Stimulated activated CD4-positive, alpha-beta T cell treated with anti-CD3 and anti-CD28 coated beads, Interleukin-4, amount 100 ng/mL, for 1 hour (primary cell): ENCODE results near the gene DUSP8.

Experiments used
- DNase-seq: peaks from one replicate; pipeline ENCODE4 v3.0.0-alpha.2; 2020

Gene DUSP8

GRCh38 chr11:1531449-1532013 lies 40.5 kb downstream of the DUSP8 start:
- no peak for DNase-seq

GRCh38 chr11:1530686-1531448 lies 41.2 kb downstream of the DUSP8 start:
- no peak for DNase-seq

- DNase-seq = no peak
Measured at GRCh38 chr11:1529774-1530173, 42.3 kb downstream of the DUSP8 start.

- no peak for DNase-seq
Measured at GRCh38 chr11:1529286-1529685, 42.8 kb downstream of the DUSP8 start.

- no peak for DNase-seq
Measured at GRCh38 chr11:1528710-1529109, 43.4 kb downstream of the DUSP8 start.

- DNase-seq = no peak
Measured at GRCh38 chr11:1526785-1527184, 45.3 kb downstream of the DUSP8 start.

GRCh38 chr11:1523779-1524178 lies 48.3 kb downstream of the DUSP8 start:
- no peak for DNase-seq

- no peak for DNase-seq
Measured at GRCh38 chr11:1523077-1523476, 49.0 kb downstream of the DUSP8 start.

GRCh38 chr11:1522081-1522424 lies 50.0 kb downstream of the DUSP8 start:
- DNase-seq = no peak

- DNase-seq = no peak
Measured at GRCh38 chr11:1521382-1522080, 50.5 kb downstream of the DUSP8 start.

GRCh38 chr11:1520663-1521267 lies 51.3 kb downstream of the DUSP8 start:
- no peak for DNase-seq

GRCh38 chr11:1520209-1520662 lies 51.8 kb downstream of the DUSP8 start:
- no peak for DNase-seq

- no peak for DNase-seq
Measured at GRCh38 chr11:1519028-1520010, 52.8 kb downstream of the DUSP8 start.

GRCh38 chr11:1518301-1518700 lies 53.8 kb downstream of the DUSP8 start:
- DNase-seq = no peak

GRCh38 chr11:1517117-1518005 lies 54.7 kb downstream of the DUSP8 start:
- no peak for DNase-seq

- DNase-seq = no peak
Measured at GRCh38 chr11:1516273-1517067, 55.6 kb downstream of the DUSP8 start.

- DNase-seq = peak; percentile 81
Measured at GRCh38 chr11:1515082-1516060, 56.7 kb downstream of the DUSP8 start.

- no peak for DNase-seq
Measured at GRCh38 chr11:1514336-1515061, 57.6 kb downstream of the DUSP8 start.
